ENCODE measurements around the gene LSP1.

Gene LSP1

DNA sequence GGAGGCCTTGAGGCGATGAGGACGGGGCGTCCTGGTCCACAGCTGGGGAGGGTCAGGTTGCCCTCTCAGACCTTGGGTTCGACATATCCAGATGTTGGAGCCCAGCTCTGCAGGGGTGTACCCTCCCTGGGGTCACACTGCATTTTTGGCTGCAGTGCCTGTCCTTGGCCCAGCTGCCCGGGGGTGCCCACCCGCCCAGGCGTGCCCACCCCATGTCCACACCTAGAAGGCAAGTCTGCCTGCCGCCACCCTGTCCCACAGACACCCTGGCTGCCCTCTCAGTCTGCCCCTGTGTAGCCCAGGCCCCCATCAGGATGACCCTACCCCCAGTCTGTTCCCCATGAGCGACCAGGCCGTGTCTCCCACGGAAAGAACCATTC, 3.0 kb downstream of the LSP1 start:
- TF ChIP-seq CTCF (conservative IDR thresholded peaks at IDR 0.05) (no peak), ZFX (IDR thresholded peaks at IDR 0.05) (no peak)
- no peak overlapping the region for H3K27ac ChIP-seq

DNA sequence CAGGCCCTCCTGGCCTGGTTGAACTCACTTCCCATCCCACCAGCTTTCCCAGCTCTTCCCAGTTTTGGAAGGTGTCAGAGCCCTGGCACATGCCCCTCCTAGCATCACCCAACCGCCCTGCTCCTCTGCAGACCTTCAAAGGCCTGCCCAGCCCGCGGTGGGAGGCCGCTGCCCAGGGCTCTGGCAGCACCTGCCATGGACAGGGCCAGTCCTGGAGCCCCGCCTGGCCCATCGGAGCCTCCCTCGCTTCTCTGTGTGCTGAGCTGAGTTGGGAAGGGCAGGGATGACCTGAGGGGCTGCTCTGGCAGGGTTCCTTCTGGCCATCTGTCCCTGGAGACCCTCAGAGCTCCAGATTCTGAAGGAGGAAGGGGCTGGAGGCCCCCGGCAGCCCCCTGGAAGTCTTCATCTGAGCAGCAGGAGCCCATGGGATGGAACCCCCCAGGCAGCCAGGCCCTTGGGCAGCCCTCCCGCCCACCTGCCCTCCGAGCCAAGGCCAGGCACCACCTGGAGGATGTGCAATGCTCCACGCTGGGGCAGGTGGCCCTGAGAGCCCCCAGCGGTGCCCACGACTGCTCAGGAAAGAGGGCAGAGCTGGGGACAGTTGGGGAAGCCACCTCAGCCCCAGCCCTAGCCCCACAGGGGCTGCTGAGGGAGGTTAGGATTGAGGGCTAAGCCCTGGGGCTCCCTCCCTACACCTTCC, 3.6 kb downstream of the LSP1 start:
- no peak overlapping the region for H3K27ac ChIP-seq
- TF ChIP-seq ZFX (IDR thresholded peaks at IDR 0.05): no peak
- TF ChIP-seq CTCF (conservative IDR thresholded peaks at IDR 0.05): no peak

- no peak overlapping the region for H3K27ac ChIP-seq
- TF ChIP-seq ZFX (IDR thresholded peaks at IDR 0.05) (no peak), CTCF (conservative IDR thresholded peaks at IDR 0.05) (no peak)
Observed at GRCh38 chr11:1857064-1857463, 4.2 kb downstream of the LSP1 start.

DNA sequence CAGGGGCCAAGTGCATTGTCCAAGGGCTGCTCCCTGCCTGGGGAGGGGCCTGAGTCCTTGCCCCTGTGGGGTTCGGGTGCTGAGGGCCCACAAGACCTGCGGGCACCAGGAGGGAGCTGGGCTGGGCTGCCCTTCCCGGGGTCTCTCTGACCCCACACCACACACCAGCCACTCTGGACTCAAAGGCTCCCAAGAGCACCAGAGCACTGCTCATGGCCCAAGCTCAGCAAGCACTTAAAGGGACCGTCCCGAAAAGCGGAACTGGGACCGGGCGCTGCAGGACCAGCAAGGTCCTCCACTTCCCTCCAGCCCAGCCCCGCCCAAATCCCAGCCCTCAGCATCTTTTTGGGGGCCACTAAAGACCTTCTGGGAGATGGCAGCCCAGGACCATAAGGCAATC, 5.3 kb downstream of the LSP1 start:
- TF ChIP-seq CTCF (conservative IDR thresholded peaks at IDR 0.05): no peak
- TF ChIP-seq ZFX (IDR thresholded peaks at IDR 0.05): no peak

GRCh38 chr11:1858576-1858975, 5.7 kb downstream of the LSP1 start:
- TF ChIP-seq ZFX (IDR thresholded peaks at IDR 0.05): no peak
- TF ChIP-seq CTCF (conservative IDR thresholded peaks at IDR 0.05): no peak
- no peak overlapping the region for H3K27ac ChIP-seq

More for the DNA sequence above, 5.3 kb downstream of the LSP1 start:
- no peak overlapping the region for H3K27ac ChIP-seq

GRCh38 chr11:1859004-1859403, 6.1 kb downstream of the LSP1 start:
- TF ChIP-seq ZFX (IDR thresholded peaks at IDR 0.05) (no peak), CTCF (conservative IDR thresholded peaks at IDR 0.05) (no peak)
- no peak overlapping the region for H3K27ac ChIP-seq

DNA sequence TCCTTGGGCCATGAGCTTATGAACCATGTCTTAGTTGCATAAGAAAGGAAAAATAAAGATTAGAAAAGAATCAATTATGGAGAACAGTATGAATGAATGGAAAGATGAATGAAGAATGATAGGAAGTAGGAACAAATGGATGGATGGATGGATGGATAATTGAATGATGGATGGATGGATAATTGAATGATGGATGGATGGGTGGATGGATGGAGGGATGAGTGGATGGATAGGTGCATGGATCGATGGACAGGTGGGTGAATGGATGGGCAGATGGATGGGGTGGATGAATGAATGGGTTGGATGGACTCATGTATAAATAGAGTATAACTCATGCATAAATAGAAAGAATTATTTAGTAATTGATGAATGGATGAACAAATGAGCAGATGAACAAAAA, 7.2 kb downstream of the LSP1 start:
- H3K27ac ChIP-seq: no peak overlapping the region
- no peak for TF ChIP-seq ZFX (IDR thresholded peaks at IDR 0.05)
- no peak for TF ChIP-seq CTCF (conservative IDR thresholded peaks at IDR 0.05)
